Right lobe of liver (tissue), 4 donors: Measurements from ENCODE around the gene FTO.

ENCODE experiments used
- POLR2A ChIP-seq: fragments of 450-650 bp; IDR thresholded peaks from one replicate; pipeline ENCODE4 v1.6.1; 2017; ENCODE audit warnings: antibody characterized with exemption, mild to moderate bottlenecking
- TF ChIP-seq, protein P1 (sequence below), 4 donors: fragments of 200-600 bp in 3 of 4; fragments of 450-650 bp in 1 of 4; IDR thresholded peaks; one replicate each; pipeline versions ENCODE4 v1.5.1 to v1.8.0; 2016 to 2022; ENCODE audit warnings: antibody characterized with exemption in 4 of 4, mild to moderate bottlenecking in 2 of 4
- donor health status: DM: no; HTN: no; CAD: no.
- donor health status: DM: no; HTN: no; CAD: no.
- donor health status: DM: no; HTN: yes; CAD: no.

DNA sequence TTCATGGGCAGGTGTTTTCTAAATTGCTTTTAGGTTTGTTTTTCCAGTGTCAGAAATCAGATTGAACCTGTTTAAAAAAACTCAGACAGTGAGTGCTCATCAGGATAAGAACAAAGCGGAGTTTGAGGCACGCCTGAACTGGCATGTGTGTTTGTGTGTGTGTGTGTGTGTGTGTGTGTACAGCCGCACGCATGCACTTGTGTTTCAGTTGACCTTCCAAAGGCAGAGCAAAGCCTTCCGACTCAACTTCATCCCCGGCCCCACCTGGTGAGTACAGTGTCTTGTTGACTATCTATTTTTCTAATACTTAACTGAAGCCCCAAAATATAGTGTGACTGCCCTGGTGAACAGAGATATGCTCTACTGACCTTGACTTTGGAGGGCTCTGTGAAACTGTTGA, 357.5 kb downstream of the FTO start:
- TF ChIP-seq, protein P1, sequence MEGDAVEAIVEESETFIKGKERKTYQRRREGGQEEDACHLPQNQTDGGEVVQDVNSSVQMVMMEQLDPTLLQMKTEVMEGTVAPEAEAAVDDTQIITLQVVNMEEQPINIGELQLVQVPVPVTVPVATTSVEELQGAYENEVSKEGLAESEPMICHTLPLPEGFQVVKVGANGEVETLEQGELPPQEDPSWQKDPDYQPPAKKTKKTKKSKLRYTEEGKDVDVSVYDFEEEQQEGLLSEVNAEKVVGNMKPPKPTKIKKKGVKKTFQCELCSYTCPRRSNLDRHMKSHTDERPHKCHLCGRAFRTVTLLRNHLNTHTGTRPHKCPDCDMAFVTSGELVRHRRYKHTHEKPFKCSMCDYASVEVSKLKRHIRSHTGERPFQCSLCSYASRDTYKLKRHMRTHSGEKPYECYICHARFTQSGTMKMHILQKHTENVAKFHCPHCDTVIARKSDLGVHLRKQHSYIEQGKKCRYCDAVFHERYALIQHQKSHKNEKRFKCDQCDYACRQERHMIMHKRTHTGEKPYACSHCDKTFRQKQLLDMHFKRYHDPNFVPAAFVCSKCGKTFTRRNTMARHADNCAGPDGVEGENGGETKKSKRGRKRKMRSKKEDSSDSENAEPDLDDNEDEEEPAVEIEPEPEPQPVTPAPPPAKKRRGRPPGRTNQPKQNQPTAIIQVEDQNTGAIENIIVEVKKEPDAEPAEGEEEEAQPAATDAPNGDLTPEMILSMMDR (IDR thresholded peaks at IDR 0.05), result no peak
- TF ChIP-seq POLR2A, result no peak
